ENCODE data around the gene CDADC1. TPM values are rescaled to one million over a fixed set of nuclear protein-coding genes. Genes with fewer than 3 reads are reported as not detected.

CDADC1 gene
- total and polyA plus RNA-seq, 10 of the 15 experiments (the other 5 are each of a cell fraction or from before 2014, with no cell fraction given): 2.6 to 7.3 (median 5.2) TPM

- H3K27me3 ChIP-seq (replicated peaks in 1 of 2; ENCODE audit: control insufficient read depth in 2 of 2, insufficient read depth in 2 of 2, low read length in 1 of 2): peaks cover 0 to 5% of the 10 kb centered on the region in 2 experiments; a peak in 3 of 4 replicates
- DNase-seq (ENCODE audit: low read depth, low spot score) (no peak), FAIRE-seq (no peak), ATAC-seq (no peak)
- intact Hi-C loops (cut with micrococcal nuclease; ENCODE audit: unreplicated experiment) (no loop called here), in situ Hi-C loops (cut with MboI) (no loop called here)
- BruUV-seq (replicated peaks): no TSS peak
- peaks cover 4% of the 10 kb centered on the region for H3K4me1 ChIP-seq (ENCODE audit: control insufficient read depth, insufficient read depth, low read length)
- 79% methylated on average over 17 of the region's 17 CpGs for WGBS (ENCODE audit: insufficient coverage, insufficient replicate concordance, low lambda C conversion rate, missing lambda C conversion rate)
- ChIA-PET RAD21 (ENCODE audit: unreplicated experiment) (no interaction called here), SMC1A (ENCODE audit: uncharacterized antibody, unreplicated experiment) (interaction anchor here (1.1 kb wide), 1 partner anchor 63 kb away, joined by 3 read pairs; no protein-coding TSS in a partner anchor), CTCF (no interaction called here), POLR2A (no interaction called here)
- no peaks in the 10 kb centered on the region for H4K20me1 ChIP-seq (ENCODE audit: control insufficient read depth, insufficient read depth)
- no peak overlapping the region for H3K4me2 ChIP-seq (ENCODE audit: control insufficient read depth, insufficient read depth)
- no peaks in the 10 kb centered on the region for H3K79me2 ChIP-seq (ENCODE audit: control insufficient read depth, insufficient read depth, low read length)
- no peak overlapping the region for H3K27ac ChIP-seq (ENCODE audit: control insufficient read depth, insufficient read depth)
- peaks cover 2% of the 10 kb centered on the region; the same call in 1 of the 3 replicates for H3K9me3 ChIP-seq (replicated peaks; ENCODE audit: control insufficient read depth, insufficient read depth, low read length)
- no peak overlapping the region for H2AFZ ChIP-seq (ENCODE audit: control insufficient read depth, low read depth, low read length)
- H3K9ac ChIP-seq (ENCODE audit: control insufficient read depth, insufficient read depth, low read length): no peak overlapping the region
- H3K4me3 ChIP-seq: no peak overlapping the region
- H3K36me3 ChIP-seq (ENCODE audit: control insufficient read depth in 2 of 2, insufficient read depth in 2 of 2, low read length in 1 of 2): no peaks in the 10 kb centered on the region
- TF ChIP-seq CEBPB (IDR thresholded peaks at IDR 0.05; ENCODE audit: borderline replicate concordance in 1 of 2, low read depth in 2 of 2, low read length in 2 of 2): no peak
- no peak for TF ChIP-seq REST (IDR thresholded peaks at IDR 0.05; ENCODE audit: low read depth, low read length)
- TF ChIP-seq MTA2 (IDR thresholded peaks at IDR 0.05; ENCODE audit: low read depth): no peak
- no peak for TF ChIP-seq ZBTB4 (CRISPR knock-in tag; IDR thresholded peaks at IDR 0.05)
- no peak for TF ChIP-seq CBX3 (IDR thresholded peaks at IDR 0.05; ENCODE audit: borderline replicate concordance, low read depth)
- no peak for TF ChIP-seq SRF (IDR thresholded peaks at IDR 0.05; ENCODE audit: low read depth in 2 of 2, low read length in 2 of 2)
- TF ChIP-seq MYB (IDR thresholded peaks at IDR 0.05; ENCODE audit: borderline replicate concordance, low read depth, low read length): no peak
- no peak for TF ChIP-seq NKRF (conservative IDR thresholded peaks at IDR 0.05)
- TF ChIP-seq RUNX3 (IDR thresholded peaks at IDR 0.05; ENCODE audit: low read length): no peak
- TF ChIP-seq TBL1XR1 (IDR thresholded peaks at IDR 0.05; ENCODE audit: low read depth, low read length): no peak
- TF ChIP-seq ZNF217 (IDR thresholded peaks at IDR 0.05): no peak
- TF ChIP-seq IRF5 (IDR thresholded peaks at IDR 0.05; ENCODE audit: borderline replicate concordance): no peak
- TF ChIP-seq STAT3 (IDR thresholded peaks at IDR 0.05; ENCODE audit: low read depth, low read length): no peak
- TF ChIP-seq JUNB (IDR thresholded peaks at IDR 0.05): no peak
- no peak for TF ChIP-seq CREB1 (IDR thresholded peaks at IDR 0.05; ENCODE audit: low read depth)
Measured at GRCh38 chr13:49217962-49218492, 29.7 kb upstream of the CDADC1 start.

All from GM12878 (cell line).